Kidney (tissue), 14 donors: ENCODE data around the gene MAP7. TPM values are rescaled to one million over a fixed set of nuclear protein-coding genes. Genes with fewer than 3 reads are reported as not detected.
A peak's percentile ranks its signal among the peaks of the same experiment; 100 is the strongest.

ENCODE experiments used
- DNase-seq, 5 donors: peaks; one replicate each; pipeline ENCODE4 v3.0.0-alpha.2; 2013 to 2020
- FAIRE-seq: peaks from 2 replicates; lab custom pipeline; 2012; peaks lifted over from hg19 to GRCh38; lab: Jason Lieb, UNC
- H3K27ac ChIP-seq, 2 donors: one replicate each; pipeline ENCODE4 v1.7.0; 2013; ENCODE audit warnings: low read depth in 2 of 2, low read length in 2 of 2, inconsistent platforms in 1 of 2
- H3K27me3 ChIP-seq: one replicate; pipeline ENCODE4 v1.7.1; 2013; ENCODE audit warnings: low read length, inconsistent platforms; ENCODE audit not compliant: control insufficient read depth, insufficient read depth
- H3K36me3 ChIP-seq, 3 donors: one replicate each; pipeline versions ENCODE4 v1.7.0 to v1.7.1; 2013; ENCODE audit warnings: low read length in 3 of 3, control low read depth in 1 of 3, inconsistent platforms in 1 of 3; ENCODE audit not compliant: insufficient read depth in 3 of 3, control insufficient read depth in 2 of 3
- H3K4me1 ChIP-seq, 3 donors: one replicate each; pipeline versions ENCODE4 v1.7.0 to v1.7.1; 2013; ENCODE audit warnings: low read length in 3 of 3, inconsistent platforms in 1 of 3, low read depth in 1 of 3; ENCODE audit not compliant: control insufficient read depth in 2 of 3, insufficient read depth in 2 of 3
- H3K4me3 ChIP-seq, 3 donors: one replicate each; pipeline versions ENCODE4 v1.7.0 to v1.8.1; 2013; ENCODE audit warnings: low read length in 3 of 3, control low read depth in 1 of 3, inconsistent platforms in 1 of 3
- H3K9ac ChIP-seq, 3 donors: one replicate each; pipeline versions ENCODE4 v1.7.0 to v1.7.1; 2013; ENCODE audit warnings: low read length in 3 of 3, control low read depth in 1 of 3, inconsistent platforms in 1 of 3
- H3K9me3 ChIP-seq, 3 donors: one replicate each; pipeline versions ENCODE4 v1.7.0 to v1.7.1; 2013; ENCODE audit warnings: low read length in 3 of 3, control low read depth in 1 of 3, inconsistent platforms in 1 of 3; ENCODE audit not compliant: control insufficient read depth in 2 of 3, insufficient read depth in 1 of 3
- intact Hi-C: fragments of 100-400 bp; cut with DNase I; formaldehyde crosslinking; loops from one replicate; pipeline ENCODE4 v1.11.1; 2022
- polyA plus RNA-seq: library from polyadenylated mRNA; stranded (reverse); fragments of 350-450 nt; fragmentation: Illumina TruSeq; extraction: RNeasy Lipid Tissue Mini Kit (QIAGEN cat#74804); gene quantifications from one replicate; pipeline ENCODE4 v1.2.3, GENCODE V29; 2014; ENCODE audit warnings: low read depth, low replicate concordance; ENCODE audit not compliant: insufficient read depth
- total RNA-seq: library from RNA; stranded (reverse); fragmentation: NEBNext Ultra II Directional; extraction: Animal tissue kit (Norgen Biotek cat#: 25700); gene quantifications from one replicate; pipeline ENCODE4 v1.2.1, GENCODE V29; 2021
- TF ChIP-seq, protein P1 (sequence below): IDR thresholded peaks from 3 replicates; pipeline ENCODE4 v1.5.1; 2012; ENCODE audit warnings: mild to moderate bottlenecking, moderate library complexity, borderline replicate concordance; ENCODE audit not compliant: insufficient read depth; ENCODE audit errors: extremely low read depth
- donor health status: control.
- donor health status: control.
- donor health status: control.
- donor health status: control.
- donor health status: control.
- donor health status: DM: yes; HTN: yes; CAD: no.
- donor health status: Normal renal cell carcinoma (clear cell type).

Gene MAP7
- total and polyA plus RNA-seq, 2 donors from 2014 or later, result 16.0 to 40.0 TPM

GRCh38 chr6:136469154-136469553 is 81.1 kb downstream of the MAP7 start:
- TF ChIP-seq, protein P1, sequence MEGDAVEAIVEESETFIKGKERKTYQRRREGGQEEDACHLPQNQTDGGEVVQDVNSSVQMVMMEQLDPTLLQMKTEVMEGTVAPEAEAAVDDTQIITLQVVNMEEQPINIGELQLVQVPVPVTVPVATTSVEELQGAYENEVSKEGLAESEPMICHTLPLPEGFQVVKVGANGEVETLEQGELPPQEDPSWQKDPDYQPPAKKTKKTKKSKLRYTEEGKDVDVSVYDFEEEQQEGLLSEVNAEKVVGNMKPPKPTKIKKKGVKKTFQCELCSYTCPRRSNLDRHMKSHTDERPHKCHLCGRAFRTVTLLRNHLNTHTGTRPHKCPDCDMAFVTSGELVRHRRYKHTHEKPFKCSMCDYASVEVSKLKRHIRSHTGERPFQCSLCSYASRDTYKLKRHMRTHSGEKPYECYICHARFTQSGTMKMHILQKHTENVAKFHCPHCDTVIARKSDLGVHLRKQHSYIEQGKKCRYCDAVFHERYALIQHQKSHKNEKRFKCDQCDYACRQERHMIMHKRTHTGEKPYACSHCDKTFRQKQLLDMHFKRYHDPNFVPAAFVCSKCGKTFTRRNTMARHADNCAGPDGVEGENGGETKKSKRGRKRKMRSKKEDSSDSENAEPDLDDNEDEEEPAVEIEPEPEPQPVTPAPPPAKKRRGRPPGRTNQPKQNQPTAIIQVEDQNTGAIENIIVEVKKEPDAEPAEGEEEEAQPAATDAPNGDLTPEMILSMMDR, result no peak
- Histone ChIP-seq H3K4me3 (no peak overlapping the region), H3K9ac (no peak overlapping the region), H3K27me3 (no peaks in the 10 kb centered on the region), H3K36me3 (no peaks in the 10 kb centered on the region), H3K27ac (no peak overlapping the region), H3K9me3 (no peaks in the 10 kb centered on the region), H3K4me1 (peaks cover 0 to 8% (median 6%) of the 10 kb centered on the region in 3 donors)
- no peak for DNase-seq
- FAIRE-seq, result no peak
- intact Hi-C loops, result no loop called here

DNA sequence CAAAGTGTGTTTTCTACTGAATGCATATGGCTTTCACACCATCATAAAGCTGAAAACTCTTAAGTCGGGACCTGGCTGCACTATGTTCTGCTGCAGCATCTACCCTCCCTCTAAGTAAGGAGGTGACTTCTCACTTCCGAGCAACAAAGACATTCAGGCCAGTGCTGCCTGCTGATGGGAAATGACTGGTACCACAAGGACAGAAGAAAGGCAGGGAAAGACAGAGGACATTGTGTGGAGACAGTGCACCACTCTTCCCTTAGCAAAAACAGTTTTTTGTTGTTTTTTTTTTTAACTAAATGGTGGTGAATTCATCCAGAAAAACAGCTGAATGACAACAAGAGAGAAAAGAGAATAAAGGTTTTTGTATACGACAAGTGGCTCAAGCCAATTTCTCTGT is 81.5 kb downstream of the MAP7 start:
- H3K9me3 ChIP-seq, result no peaks in the 10 kb centered on the region
- peaks cover 0 to 10% (median 6%) of the 10 kb centered on the region in 3 donors for H3K4me1 ChIP-seq
- no peak overlapping the region for H3K4me3 ChIP-seq
- H3K36me3 ChIP-seq, result no peaks in the 10 kb centered on the region
- TF ChIP-seq, protein P1, result no peak
- DNase-seq (no peak), FAIRE-seq (no peak)
- no peak overlapping the region for H3K9ac ChIP-seq
- no peak overlapping the region for H3K27ac ChIP-seq
- intact Hi-C loops, result no loop called here
- H3K27me3 ChIP-seq, result no peaks in the 10 kb centered on the region

- Histone ChIP-seq H3K27ac (peak overlapping the region in 1 of 2 donors; percentile 36), H3K9ac (peak overlapping the region in 1 of 3 donors; percentile 2), H3K36me3 (no peaks in the 10 kb centered on the region), H3K27me3 (no peaks in the 10 kb centered on the region), H3K4me3 (peak overlapping the region in 2 of 3 donors; percentile 3 to 27), H3K9me3 (no peaks in the 10 kb centered on the region), H3K4me1 (peaks cover 0 to 10% (median 6%) of the 10 kb centered on the region in 3 donors)
- FAIRE-seq (no peak), DNase-seq (peak in 1 of 5 donors; percentile 33)
- TF ChIP-seq, protein P1, result no peak
- intact Hi-C loops, result no loop called here
Measured at GRCh38 chr6:136467186-136467585, 83.0 kb downstream of the MAP7 start.

- Histone ChIP-seq H3K27ac (peak overlapping the region in 1 of 2 donors; percentile 36), H3K36me3 (no peaks in the 10 kb centered on the region), H3K9me3 (no peaks in the 10 kb centered on the region), H3K4me3 (peak overlapping the region in 2 of 3 donors; percentile 27 to 34), H3K27me3 (no peaks in the 10 kb centered on the region), H3K9ac (peak overlapping the region in 1 of 3 donors; percentile 2), H3K4me1 (peaks cover 0 to 12% (median 6%) of the 10 kb centered on the region in 3 donors)
- peak; percentile 62 for FAIRE-seq
- intact Hi-C loops, result no loop called here
- DNase-seq, result peak in 3 of 5 donors; percentile 24 to 82 (median 77)
- TF ChIP-seq, protein P1, result no peak
Measured at GRCh38 chr6:136466777-136467176, 83.4 kb downstream of the MAP7 start.
